Effector CD8-positive, alpha-beta T cell (primary cell): ENCODE measurements around the gene PKN1.
"Not testable (repeated sequence)": the region's sequence is repeated elsewhere in the genome, so short reads cannot be mapped to it uniquely, and the experiment has no call there.

Experiments
- DNase-seq: peaks from one replicate; lab custom pipeline; 2025; lab: John Stamatoyannopoulos, UW

The PKN1 gene

GRCh38 chr19:14487370-14488125 lies 54.4 kb downstream of the PKN1 start:
- DNase-seq = no peak

DNA sequence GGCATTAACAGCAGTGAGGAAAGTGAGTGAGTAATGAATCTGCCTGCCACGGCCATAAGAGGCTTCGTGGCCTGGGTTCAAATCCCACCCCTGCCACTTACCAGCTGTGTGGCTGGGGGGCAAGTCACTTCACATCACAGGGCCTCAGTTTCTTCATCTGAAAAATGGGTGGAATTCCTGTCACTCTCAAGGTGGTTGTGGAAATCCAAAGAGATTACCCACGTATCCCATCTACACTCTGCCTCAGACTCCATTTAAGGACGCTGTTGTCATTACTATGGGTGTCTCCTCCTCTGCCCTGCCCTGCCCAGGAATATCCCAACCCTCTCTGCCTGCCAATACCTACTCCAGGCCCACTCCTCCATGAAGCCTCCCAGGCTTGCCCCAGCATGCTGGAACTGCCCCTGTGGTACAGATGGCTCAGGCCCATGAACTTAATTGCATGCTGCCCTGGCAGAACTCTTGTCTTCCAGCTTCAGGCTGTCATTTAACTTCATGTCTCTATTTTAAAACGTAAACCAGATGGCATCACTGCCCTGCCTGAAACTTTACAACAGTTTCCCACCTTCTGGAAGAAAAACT lies 59.7 kb downstream of the PKN1 start:
- DNase-seq = no peak

- DNase-seq = no peak
Measured at GRCh38 chr19:14494411-14494810, 61.3 kb downstream of the PKN1 start.

GRCh38 chr19:14494910-14495671 lies 62.0 kb downstream of the PKN1 start:
- no peak for DNase-seq

GRCh38 chr19:14495672-14496028 lies 62.5 kb downstream of the PKN1 start:
- DNase-seq = no peak

DNA sequence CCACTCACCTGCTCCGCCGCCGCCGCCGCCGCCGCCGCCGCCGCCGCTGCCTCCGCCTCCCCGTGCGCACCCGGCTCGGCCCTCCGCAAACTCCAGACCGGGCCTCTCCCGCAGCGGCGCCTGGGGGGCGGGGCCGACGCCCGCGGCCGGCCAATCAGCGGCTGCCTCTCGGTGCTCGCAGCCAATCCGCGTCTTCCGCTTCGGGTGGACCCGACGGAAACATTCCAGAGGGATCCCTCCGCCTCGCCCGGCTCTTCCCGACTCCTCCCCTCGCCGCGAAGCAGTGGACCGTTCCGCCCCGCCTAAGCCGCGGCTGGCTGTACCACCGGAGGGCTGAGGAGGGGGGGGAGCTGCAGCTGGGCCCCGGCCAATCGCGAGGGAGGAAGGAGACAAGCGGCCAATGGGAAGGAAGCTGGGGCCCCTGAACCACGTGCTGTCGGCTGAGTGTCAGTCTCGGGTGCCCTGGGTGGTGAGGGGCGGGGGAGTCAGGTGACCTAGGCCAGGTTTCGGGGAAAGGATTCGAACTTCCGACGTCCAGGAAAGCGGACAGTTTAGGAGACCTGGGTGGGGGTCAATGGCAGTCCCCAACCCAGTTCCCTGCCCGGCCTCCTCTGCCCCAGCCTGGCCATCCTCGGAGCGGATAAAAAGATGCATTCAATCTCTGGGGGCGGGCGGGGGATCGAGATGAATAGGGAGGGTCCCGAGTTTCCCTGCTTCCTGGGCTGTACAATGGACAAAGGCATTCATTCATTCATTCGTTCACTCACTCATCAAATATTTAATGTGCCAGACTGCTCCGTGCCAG lies 63.1 kb downstream of the PKN1 start, which contains the start of gene GIPC1:
GIPC1 (minus strand) TSS at position 99 of the 805 bp plus-strand sequence. CDS start 13,151 bp downstream, outside the sequence.
- peak; percentile 70 for DNase-seq

- DNase-seq = no peak
Measured at GRCh38 chr19:14496834-14497227, 63.7 kb downstream of the PKN1 start.

- no peak for DNase-seq
Measured at GRCh38 chr19:14497228-14497921, 64.3 kb downstream of the PKN1 start.

DNA sequence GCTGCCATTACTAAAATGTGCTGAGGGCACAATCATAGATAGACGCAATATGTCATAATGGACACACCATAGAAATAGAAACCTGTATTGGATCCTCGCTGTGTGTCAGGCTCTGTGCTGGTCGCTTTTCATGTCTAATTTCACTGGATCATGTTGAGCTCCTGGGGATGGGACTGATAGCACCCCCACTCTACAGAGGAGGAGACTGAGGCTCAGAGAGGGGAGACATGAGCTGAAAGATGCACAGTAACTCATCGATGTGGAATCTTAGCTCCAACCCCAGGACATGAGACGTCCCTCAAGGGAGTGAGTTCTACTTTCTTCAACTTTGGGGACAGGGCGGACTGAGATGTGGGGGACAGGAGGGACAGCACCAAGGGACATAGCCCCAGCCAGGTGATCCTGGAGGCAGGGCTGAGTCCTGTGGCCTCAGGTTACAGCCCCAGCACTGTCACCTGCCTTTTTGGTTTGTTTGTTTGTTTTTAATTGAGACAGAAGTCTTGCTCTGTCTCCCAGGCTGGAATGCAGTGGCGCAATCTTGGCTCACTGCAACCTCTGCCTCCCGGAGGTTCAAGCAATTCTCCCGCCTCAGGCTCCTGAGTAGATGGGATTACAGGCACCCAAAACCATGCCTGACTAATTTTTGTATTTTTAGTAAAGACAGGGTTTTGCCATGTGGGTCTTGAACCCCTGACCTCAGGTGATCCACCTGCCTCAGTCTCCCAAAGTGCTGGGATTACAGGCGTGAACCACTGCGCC lies 69.4 kb downstream of the PKN1 start:
- DNase-seq = no peak

GRCh38 chr19:14503285-14503684 lies 70.2 kb downstream of the PKN1 start:
- DNase-seq = no peak

DNA sequence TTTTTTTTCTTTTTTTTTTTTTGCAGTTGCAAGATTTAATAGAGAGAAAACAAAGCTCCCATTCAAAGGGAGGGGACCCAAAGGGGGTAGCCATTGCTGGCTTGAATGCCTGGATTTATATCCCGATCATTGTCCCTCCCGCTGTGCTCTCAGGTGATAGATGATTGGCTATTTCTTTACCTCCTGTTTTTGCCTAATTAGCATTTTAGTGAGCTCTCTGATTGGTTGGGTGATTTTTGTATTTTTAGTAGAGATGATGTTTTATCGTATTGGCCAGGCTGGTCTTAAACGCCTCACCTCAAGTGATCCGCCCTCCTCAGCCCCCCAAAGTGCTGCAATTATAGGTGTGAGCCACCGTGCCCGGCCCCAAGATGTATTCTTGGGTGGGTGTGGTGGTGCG lies 71.5 kb downstream of the PKN1 start:
- not testable (repeated sequence) for DNase-seq

GRCh38 chr19:14505488-14506239 lies 72.6 kb downstream of the PKN1 start:
- DNase-seq = peak; percentile 69

DNA sequence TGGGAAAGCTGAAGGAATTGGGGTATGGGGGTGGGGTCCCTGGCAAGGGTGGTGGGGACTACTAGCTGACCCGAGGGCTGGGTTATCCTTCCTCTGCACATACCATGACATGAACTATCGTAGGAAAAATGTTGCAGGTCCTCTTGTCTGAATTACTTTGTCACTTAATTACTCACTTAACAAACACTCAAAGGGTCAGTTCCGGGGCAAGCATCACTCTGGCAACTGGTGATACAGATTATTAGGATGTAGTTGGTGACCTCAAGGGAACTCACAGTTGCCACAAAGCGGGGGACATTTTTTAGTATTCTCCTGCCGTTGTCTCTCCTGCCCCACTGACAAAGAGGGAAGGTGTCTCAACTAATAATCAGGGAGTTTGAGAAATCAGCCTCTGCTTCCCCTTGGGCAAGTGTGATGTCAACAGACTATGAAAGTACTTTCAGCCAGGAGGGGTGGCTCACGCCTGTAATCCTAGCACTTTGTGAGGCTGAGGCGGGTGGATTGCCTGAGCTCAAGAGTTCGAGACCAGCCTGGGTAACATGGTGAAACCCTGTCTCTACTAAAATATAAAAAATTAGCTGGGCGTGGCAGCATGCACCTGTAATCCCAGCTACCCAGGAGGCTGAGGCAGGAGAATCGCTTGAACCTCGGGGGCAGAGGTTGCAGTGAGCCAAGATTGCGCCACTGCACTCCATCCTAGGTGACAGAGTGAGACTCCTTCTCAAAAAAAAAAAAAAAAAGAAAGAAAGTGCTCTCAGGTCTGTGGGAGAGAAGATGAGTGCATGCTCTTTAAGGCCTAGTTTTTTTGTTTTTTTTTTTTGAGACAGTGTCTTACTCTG lies 74.8 kb downstream of the PKN1 start:
- no peak for DNase-seq

DNA sequence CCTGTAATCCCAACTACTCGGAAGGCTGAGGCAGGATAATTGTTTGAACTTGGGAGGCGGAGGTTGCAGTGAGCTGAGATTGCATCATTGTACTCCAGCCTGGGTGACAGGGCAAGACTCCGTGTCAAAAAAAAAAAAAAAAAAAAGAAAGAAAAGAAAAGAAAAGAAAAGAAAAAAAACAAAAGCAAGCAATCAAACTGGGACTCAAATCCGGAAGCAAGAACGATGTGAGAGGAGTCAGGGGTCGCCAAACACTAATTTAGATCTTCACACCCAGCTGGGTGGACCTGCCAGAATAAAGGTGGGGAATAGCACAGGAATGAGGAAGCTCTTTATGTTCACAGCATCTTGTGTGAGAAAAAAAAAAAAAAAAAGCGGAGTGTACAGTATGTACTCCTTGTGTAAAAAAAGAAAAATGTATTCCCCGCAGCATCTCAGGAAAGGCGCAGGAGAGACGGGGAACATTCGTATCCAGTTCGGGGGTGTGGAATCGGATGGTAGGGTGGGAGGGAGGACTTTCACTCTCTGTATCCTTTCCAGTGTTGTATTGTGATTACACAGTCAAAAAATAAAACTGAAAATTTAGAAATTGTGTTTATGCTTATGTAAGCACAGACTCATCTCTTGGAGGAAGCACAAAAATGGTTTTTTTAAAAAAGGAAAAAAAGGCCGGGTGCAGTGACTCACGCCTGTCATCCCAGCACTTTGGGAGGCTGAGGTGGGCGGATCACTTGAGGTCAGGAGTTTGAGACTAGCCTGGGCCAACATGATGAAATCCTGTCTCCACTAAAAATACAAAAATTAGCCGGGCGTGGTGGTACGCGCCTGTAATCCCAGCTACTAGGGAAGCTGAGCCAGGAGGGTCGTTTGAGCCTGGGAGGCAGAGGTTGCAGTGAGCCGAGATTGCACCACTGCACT lies 77.5 kb downstream of the PKN1 start:
- DNase-seq = no peak

DNA sequence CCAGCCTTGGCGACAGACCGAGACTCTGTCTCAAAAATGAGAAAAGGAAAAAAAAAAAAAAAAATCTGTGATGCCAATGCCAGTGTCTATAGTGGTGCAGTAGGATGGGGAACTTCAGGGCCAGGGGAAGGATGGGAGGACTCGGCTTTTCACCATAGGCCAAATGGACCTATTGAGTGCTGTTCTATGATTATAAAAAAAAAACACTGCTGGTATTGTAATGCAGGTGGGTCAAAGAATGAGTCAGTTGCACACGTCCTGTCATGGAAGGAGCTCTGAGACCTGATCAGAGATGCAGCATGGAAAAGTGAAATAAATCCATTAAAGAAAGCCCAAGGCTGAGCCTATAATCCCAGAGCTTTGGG lies 78.1 kb downstream of the PKN1 start:
- no peak for DNase-seq

- DNase-seq = no peak
Measured at GRCh38 chr19:14512406-14512961, 79.4 kb downstream of the PKN1 start.

GRCh38 chr19:14514215-14514863 lies 81.2 kb downstream of the PKN1 start:
- no peak for DNase-seq
